Measurements from ENCODE around the gene TMIE.

The TMIE gene

GRCh38 chr3:46701181-46701939 lies at the start of gene TMIE:
TSS of gene TMIE (plus strand) at chr3:46701392. CDS start at chr3:46701488, 96 bp downstream.
- DNase-seq = no peak

- DNase-seq = no peak
Observed at GRCh38 chr3:46655271-46655670, 45.9 kb upstream of the TMIE start.

- no peak for DNase-seq
Observed at GRCh38 chr3:46656778-46657556, 44.2 kb upstream of the TMIE start.

- DNase-seq = no peak
Observed at GRCh38 chr3:46659285-46659684, 41.9 kb upstream of the TMIE start.

- DNase-seq = no peak
Observed at GRCh38 chr3:46660003-46660402, 41.2 kb upstream of the TMIE start.

- no peak for DNase-seq
Observed at GRCh38 chr3:46660543-46661523, 40.4 kb upstream of the TMIE start.

GRCh38 chr3:46661776-46662766 lies 39.1 kb upstream of the TMIE start:
- no peak for DNase-seq

GRCh38 chr3:46662771-46663551 lies 38.2 kb upstream of the TMIE start:
- DNase-seq = no peak

GRCh38 chr3:46663591-46664135 lies 37.5 kb upstream of the TMIE start:
- DNase-seq = no peak

- no peak for DNase-seq
Observed at GRCh38 chr3:46664188-46664970, 36.8 kb upstream of the TMIE start.

GRCh38 chr3:46664971-46665762 lies 36.0 kb upstream of the TMIE start:
- DNase-seq = no peak

GRCh38 chr3:46665763-46666452 lies 35.3 kb upstream of the TMIE start:
- no peak for DNase-seq

- DNase-seq = no peak
Observed at GRCh38 chr3:46666453-46666845, 34.7 kb upstream of the TMIE start.

GRCh38 chr3:46667061-46667621 lies 34.1 kb upstream of the TMIE start:
- no peak for DNase-seq

- DNase-seq = no peak
Observed at GRCh38 chr3:46667657-46668056, 33.5 kb upstream of the TMIE start.

GRCh38 chr3:46668116-46668515 lies 33.1 kb upstream of the TMIE start:
- DNase-seq = no peak

GRCh38 chr3:46668591-46668990 lies 32.6 kb upstream of the TMIE start:
- DNase-seq = no peak

Data from activated naive CD4-positive, alpha-beta T cell treated with anti-CD3 and anti-CD28 coated beads, Interleukin-2, amount 50 U/mL, for 16 hours (primary cell).